GM18499 (cell line): ENCODE results near the gene FPR2.
"Not testable (repeated sequence)": the region's sequence is repeated elsewhere in the genome, so short reads cannot be mapped to it uniquely, and the experiment has no call there.

Source experiments
- ATAC-seq: cut with Tn5 transposase; IDR thresholded peaks from one replicate; pipeline ENCODE4 v1.9.1; 2021; ENCODE audit warnings: moderate number of reproducible peaks; ENCODE audit not compliant: insufficient read depth, unreplicated experiment

FPR2 gene

DNA sequence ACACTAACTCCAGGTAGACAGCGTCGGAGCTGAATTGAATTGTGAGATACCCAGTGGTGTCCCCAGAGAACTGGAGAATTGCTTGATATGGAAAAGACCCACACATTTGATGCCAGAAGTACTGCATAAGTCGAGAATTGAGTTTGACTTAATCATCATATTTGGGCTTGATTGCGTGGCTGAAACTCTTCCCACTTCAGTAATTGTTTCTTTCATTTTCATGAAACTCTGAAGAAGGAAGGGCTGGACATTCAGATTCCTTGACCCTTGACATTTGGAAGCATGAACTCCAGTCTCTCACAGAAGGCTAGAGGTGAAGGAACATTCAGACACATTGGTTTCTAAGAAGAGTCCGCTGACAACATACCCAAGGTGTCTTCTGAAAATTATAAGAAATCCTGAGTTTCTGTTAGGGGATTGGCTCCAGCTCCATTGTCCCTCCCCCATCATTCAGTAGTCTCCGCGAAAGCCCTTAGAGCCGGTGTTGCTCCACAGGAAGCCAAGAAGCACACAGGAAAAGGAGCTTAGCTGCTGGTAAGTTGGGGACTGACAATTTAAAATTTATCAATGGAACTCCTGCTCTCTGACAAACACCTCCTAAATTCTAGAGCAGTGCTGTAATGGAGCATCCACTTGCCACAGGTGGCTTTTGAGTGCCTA is at the start of gene FPR2:
Gene FPR2, plus strand, starts transcription at position 484 of the 660 bp plus-strand sequence. CDS start 7,479 bp downstream, outside the sequence.
- no peak for ATAC-seq

GRCh38 chr19:51711702-51712101 is 49.3 kb upstream of the FPR2 start:
- ATAC-seq = no peak

DNA sequence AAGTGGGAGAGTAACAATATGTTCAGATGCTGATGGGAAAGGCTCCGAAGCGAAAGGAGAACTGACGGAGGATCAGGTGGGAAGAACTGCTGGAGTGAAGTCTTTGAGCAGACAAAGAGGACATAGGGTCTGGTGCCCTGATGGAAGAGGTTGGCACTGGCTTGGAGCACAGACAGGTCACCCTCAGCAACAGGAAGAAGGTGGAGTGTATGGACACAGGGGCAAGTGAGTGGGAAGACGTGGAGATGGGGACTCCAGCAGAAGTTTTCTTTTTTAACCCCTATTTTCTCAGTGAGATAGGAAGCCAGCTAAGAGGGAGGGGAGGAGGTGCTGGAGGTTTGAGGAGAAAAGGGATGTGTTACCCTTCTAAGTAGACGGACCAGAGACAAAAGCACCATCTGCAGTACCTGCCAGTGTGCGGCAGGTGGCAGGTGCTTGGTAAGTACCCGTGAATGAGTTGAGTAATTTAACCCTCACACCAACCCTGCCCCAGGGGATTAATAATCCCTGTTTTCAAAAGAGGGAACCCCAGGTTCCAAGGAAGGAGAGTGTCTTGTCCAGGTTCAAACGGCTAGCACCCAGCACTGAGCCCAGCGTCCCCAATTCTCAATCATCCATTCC is 48.4 kb upstream of the FPR2 start:
- ATAC-seq = no peak

- ATAC-seq = no peak
Observed at GRCh38 chr19:51713319-51714285, 47.4 kb upstream of the FPR2 start.

GRCh38 chr19:51714848-51715247 is 46.1 kb upstream of the FPR2 start:
- no peak for ATAC-seq

DNA sequence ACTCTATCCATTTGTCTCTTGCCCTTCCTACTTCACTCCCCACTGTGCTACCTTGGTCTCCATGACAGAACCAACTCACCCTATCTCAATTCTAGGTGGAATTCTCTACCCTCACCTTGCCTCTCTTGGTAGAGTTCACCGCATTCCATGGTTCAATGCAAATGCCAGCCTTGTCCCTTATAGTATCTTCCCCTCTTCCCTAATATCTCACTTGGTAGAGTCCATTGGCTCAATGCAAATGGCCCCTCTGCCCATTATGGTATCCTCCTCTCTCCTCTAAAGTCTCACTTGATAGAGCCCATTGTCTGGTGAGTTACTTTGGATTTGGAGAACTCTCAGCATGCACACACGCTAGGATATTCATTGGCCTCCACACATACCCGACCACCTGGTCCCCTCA is 45.1 kb upstream of the FPR2 start:
- ATAC-seq = no peak

DNA sequence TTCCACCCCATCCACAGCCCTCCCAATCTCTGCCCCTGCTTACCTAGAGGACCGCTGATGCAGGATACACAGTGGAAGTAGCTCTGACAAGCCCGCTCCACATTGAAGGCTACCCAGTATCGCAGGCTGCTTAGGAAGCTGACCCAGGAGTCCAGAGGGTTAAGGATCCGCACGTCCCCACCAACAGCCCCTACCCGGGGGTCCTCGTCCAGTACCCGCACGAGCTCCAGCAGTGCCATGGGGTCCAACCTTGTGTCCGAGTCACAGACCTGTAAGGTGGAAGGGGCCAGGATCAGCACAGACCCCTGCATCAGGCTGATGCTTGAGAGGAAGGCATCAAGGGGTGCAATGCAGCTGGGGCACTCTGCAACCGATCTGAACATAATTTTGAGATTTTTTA is 44.1 kb upstream of the FPR2 start:
- ATAC-seq = no peak

GRCh38 chr19:51719251-51719988 is 41.6 kb upstream of the FPR2 start:
- ATAC-seq = no peak

- ATAC-seq = no peak
Observed at GRCh38 chr19:51721905-51722304, 39.1 kb upstream of the FPR2 start.

- no peak for ATAC-seq
Observed at GRCh38 chr19:51722492-51722891, 38.5 kb upstream of the FPR2 start.

DNA sequence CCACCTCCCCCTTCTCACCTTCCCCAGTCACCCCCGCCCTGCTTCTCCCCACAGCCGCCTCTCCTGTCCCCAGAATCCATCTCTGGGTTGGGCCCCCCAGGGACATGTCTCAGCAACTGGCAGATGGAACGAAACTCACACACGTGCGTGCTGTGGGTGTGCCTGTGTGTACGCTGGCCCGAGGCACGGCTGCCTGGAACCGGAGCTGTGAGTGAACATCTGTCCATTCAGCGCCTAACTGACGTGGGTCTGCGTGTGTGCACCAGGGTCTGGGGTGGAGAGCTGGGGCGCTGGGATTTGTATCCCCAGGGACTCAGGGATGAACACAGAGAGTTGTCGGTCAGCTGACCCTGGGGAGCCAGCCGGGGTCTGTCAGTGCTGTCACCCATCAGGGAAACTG is 36.4 kb upstream of the FPR2 start:
- no peak for ATAC-seq

GRCh38 chr19:51726049-51726448 is 34.9 kb upstream of the FPR2 start:
- ATAC-seq = no peak

GRCh38 chr19:51727349-51727880 is 33.6 kb upstream of the FPR2 start:
- no peak for ATAC-seq

DNA sequence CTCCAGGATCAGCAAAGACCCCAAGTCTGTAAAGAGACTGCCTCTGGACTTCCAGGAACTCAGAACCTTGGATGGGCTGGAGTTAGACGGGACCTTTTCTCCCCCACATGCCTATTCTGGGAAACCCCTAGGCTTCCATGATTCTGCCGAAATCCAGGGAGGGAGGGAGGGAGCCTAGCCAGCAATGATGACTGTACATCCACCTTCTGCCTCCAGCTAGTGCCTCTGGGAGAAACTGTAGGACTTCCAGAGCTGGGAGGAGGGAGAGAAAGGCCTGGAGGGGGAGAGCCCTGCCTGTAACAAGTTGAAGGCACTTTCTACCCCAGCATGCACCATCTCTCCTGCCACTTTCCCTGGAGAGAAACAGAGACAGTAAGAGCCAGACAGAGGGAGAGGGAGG is 31.2 kb upstream of the FPR2 start:
- ATAC-seq = no peak

- ATAC-seq = no peak
Observed at GRCh38 chr19:51733742-51734522, 27.0 kb upstream of the FPR2 start.

- no peak for ATAC-seq
Observed at GRCh38 chr19:51735759-51736449, 25.1 kb upstream of the FPR2 start.

GRCh38 chr19:51737389-51737788 is 23.6 kb upstream of the FPR2 start:
- ATAC-seq = no peak

DNA sequence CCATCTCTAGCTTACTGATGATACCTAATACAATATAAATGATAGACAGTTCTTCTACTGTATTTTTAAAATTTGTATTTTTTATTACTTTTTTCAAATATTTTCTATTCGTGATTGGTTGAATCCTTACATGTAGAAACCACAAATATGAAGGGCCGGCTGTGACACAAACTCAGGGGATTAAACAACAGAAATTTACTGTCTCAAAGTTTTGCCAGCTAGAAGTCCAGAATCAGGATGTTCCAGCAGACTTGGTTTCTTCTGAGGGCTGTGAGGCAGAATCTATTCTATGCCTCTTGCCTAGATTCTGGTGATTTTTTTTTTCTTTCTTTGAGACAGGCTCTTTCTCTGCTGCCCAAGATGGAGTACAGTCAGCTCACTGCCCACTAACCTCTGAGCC is 23.1 kb upstream of the FPR2 start:
- no peak for ATAC-seq

- not testable (repeated sequence) for ATAC-seq
Observed at GRCh38 chr19:51738523-51738922, 22.5 kb upstream of the FPR2 start.
